Loucy (cell line): ENCODE data around the gene STAT5A.

Experiments
- EZH2phosphoT487 ChIP-seq: fragments of 200-600 bp; IDR thresholded peaks from 2 replicates; pipeline ENCODE4 v1.6.1; 2018; ENCODE audit warnings: antibody characterized with exemption, mild to moderate bottlenecking, moderate library complexity, borderline replicate concordance
- TF ChIP-seq, protein P1 (sequence below): fragments of 200-600 bp; sonication (generic); conservative IDR thresholded peaks from 2 replicates; pipeline ENCODE4 v1.5.1; 2014; ENCODE audit warnings: mild to moderate bottlenecking, antibody characterized with exemption, low read length

DNA sequence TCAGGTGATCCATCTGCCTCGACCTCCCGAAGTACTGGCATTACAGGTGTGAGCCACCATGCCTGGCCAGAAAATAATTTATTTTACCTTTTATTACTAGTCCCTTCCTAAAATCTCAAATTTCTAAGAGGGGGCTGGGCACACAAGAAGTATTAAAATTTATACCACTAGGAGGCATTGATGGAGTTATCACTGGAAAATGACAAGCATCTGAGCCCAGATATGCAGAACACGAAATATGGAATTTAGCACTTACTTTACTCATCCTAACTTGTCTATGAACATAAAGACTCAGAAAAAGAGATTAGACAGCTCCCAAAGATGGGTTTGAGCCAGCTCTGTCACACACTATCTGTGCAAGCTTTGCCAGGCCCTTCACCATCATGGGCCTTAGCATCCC, 46.4 kb downstream of the STAT5A start:
- TF ChIP-seq, protein P1, sequence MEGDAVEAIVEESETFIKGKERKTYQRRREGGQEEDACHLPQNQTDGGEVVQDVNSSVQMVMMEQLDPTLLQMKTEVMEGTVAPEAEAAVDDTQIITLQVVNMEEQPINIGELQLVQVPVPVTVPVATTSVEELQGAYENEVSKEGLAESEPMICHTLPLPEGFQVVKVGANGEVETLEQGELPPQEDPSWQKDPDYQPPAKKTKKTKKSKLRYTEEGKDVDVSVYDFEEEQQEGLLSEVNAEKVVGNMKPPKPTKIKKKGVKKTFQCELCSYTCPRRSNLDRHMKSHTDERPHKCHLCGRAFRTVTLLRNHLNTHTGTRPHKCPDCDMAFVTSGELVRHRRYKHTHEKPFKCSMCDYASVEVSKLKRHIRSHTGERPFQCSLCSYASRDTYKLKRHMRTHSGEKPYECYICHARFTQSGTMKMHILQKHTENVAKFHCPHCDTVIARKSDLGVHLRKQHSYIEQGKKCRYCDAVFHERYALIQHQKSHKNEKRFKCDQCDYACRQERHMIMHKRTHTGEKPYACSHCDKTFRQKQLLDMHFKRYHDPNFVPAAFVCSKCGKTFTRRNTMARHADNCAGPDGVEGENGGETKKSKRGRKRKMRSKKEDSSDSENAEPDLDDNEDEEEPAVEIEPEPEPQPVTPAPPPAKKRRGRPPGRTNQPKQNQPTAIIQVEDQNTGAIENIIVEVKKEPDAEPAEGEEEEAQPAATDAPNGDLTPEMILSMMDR, result peak; percentile 26; the same call in 1 of the 2 replicates
- no peak for TF ChIP-seq EZH2phosphoT487
